ENCODE results near the gene LRRC66.

LRRC66 gene

GRCh38 chr4:52010986-52011385 lies 9.2 kb downstream of the LRRC66 start:
- Histone ChIP-seq H3K9ac (ENCODE audit: low read length) (no peak overlapping the region), H4K5ac (ENCODE audit: low read length) (no peak overlapping the region)

DNA sequence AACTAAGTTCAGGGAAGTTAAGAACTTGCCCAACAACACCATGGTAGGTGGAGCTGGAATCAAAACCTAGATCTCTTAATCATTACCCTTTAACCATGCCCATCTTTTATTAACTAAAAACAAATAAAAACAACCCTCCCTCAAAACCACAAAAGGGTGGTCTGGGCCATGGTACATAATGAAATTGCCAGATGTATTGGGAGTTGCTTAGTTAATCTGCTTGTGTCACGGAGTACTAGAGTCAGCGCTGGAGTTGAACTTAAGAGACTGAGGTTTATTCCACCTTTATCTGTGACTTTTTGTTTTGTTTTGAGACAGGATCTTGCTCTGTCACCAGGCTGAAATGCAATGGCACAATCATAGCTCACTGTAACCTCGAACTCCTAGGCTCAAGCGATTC lies 13.3 kb downstream of the LRRC66 start:
- Histone ChIP-seq H3K23ac (ENCODE audit: low read length) (no peak overlapping the region), H3K4me3 (ENCODE audit: low read length) (no peak overlapping the region), H2BK5ac (ENCODE audit: low read length) (no peak overlapping the region), H3K56ac (ENCODE audit: low read length) (no peak overlapping the region), H4K8ac (ENCODE audit: low read depth, low read length) (no peak overlapping the region), H3K4me2 (ENCODE audit: low read length) (no peak overlapping the region), H3K79me2 (ENCODE audit: control insufficient read depth, insufficient read depth, low read length) (no peaks in the 10 kb centered on the region), H3K4me1 (ENCODE audit: control insufficient read depth, low read depth, low read length) (no peaks in the 10 kb centered on the region), H3K4ac (ENCODE audit: low read depth, low read length) (no peak overlapping the region), H4K5ac (ENCODE audit: low read length) (no peak overlapping the region), H3K9ac (ENCODE audit: low read length) (no peak overlapping the region), H3K79me1 (ENCODE audit: low read length) (no peaks in the 10 kb centered on the region), H2BK120ac (ENCODE audit: low read depth, low read length) (no peak overlapping the region), H3K27me3 (ENCODE audit: insufficient read depth, low read length, poor library complexity) (no peaks in the 10 kb centered on the region), H3K27ac (ENCODE audit: low read depth, low read length) (no peak overlapping the region), H3K36me3 (ENCODE audit: control insufficient read depth, insufficient read depth, low read length) (no peaks in the 10 kb centered on the region), H3K18ac (ENCODE audit: low read length) (no peak overlapping the region), H2BK15ac (replicated peaks; ENCODE audit: low read depth) (no peak overlapping the region), H2AK5ac (ENCODE audit: low read length) (no peak overlapping the region)
- DNase-seq = no peak
- no CpG with 5 or more reads among the region's 4 CpGs for WGBS (ENCODE audit: extremely low coverage, insufficient coverage, low lambda C conversion rate)

More at GRCh38 chr4:52010986-52011385, 9.2 kb downstream of the LRRC66 start:
- DNase-seq = no peak
- H4K8ac ChIP-seq (ENCODE audit: low read depth, low read length) = no peak overlapping the region
- H3K23ac ChIP-seq (ENCODE audit: low read length) = no peak overlapping the region
- no peak overlapping the region for H2BK15ac ChIP-seq (replicated peaks; ENCODE audit: low read depth)
- no peaks in the 10 kb centered on the region for H3K27me3 ChIP-seq (ENCODE audit: insufficient read depth, low read length, poor library complexity)
- H2AK5ac ChIP-seq (ENCODE audit: low read length) = no peak overlapping the region
- H3K4me2 ChIP-seq (ENCODE audit: low read length) = no peak overlapping the region
- no peaks in the 10 kb centered on the region for H3K4me1 ChIP-seq (ENCODE audit: control insufficient read depth, low read depth, low read length)
- H3K4me3 ChIP-seq (ENCODE audit: low read length) = no peak overlapping the region
- no peak overlapping the region for H3K56ac ChIP-seq (ENCODE audit: low read length)
- no peaks in the 10 kb centered on the region for H3K79me2 ChIP-seq (ENCODE audit: control insufficient read depth, insufficient read depth, low read length)
- H2BK120ac ChIP-seq (ENCODE audit: low read depth, low read length) = no peak overlapping the region
- no peak overlapping the region for H3K18ac ChIP-seq (ENCODE audit: low read length)
- WGBS (ENCODE audit: extremely low coverage, insufficient coverage, low lambda C conversion rate) = no CpG with 5 or more reads among the region's 2 CpGs
- no peaks in the 10 kb centered on the region for H3K79me1 ChIP-seq (ENCODE audit: low read length)
- H3K36me3 ChIP-seq (ENCODE audit: control insufficient read depth, insufficient read depth, low read length) = no peaks in the 10 kb centered on the region
- H2BK5ac ChIP-seq (ENCODE audit: low read length) = no peak overlapping the region
- H3K4ac ChIP-seq (ENCODE audit: low read depth, low read length) = no peak overlapping the region
- H3K27ac ChIP-seq (ENCODE audit: low read depth, low read length) = no peak overlapping the region

DNA sequence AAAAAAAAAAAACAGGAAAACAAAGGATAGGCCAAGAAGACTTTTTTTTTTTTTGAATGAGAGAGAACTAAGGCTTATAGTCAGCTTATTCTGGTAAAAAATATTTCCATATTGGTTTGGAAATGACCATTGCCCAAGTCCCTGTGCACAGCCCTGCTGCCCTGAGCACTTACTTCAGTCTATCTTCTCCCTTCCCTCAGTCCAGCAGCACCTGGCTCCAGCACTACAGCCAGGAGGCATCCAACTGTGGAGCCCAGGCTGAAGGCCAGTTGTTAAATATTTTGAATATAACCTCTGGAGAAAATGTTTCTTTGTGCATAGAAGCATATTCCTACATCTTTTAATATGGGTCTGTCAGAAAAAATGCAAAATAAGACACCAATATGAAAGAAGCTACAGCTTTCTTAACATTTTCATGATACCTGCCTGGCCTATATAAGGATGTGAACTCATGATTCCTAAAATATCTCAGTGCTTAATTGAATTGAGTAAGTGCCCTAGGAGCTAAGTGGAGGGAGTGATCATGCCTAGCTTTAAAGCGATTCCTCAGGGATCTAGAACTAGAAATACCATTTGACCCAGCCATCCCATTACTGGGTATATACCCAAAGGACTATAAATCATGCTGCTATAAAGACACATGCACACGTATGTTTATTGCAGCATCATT lies 14.4 kb downstream of the LRRC66 start:
- Histone ChIP-seq H4K8ac (ENCODE audit: low read depth, low read length) (no peak overlapping the region), H3K9ac (ENCODE audit: low read length) (no peak overlapping the region), H2BK15ac (replicated peaks; ENCODE audit: low read depth) (no peak overlapping the region), H3K4ac (ENCODE audit: low read depth, low read length) (no peak overlapping the region), H3K79me1 (ENCODE audit: low read length) (no peaks in the 10 kb centered on the region), H3K4me1 (ENCODE audit: control insufficient read depth, low read depth, low read length) (no peaks in the 10 kb centered on the region), H3K4me3 (ENCODE audit: low read length) (no peak overlapping the region), H3K18ac (ENCODE audit: low read length) (no peak overlapping the region), H3K27me3 (ENCODE audit: insufficient read depth, low read length, poor library complexity) (no peaks in the 10 kb centered on the region), H2BK120ac (ENCODE audit: low read depth, low read length) (no peak overlapping the region), H3K56ac (ENCODE audit: low read length) (no peak overlapping the region), H3K27ac (ENCODE audit: low read depth, low read length) (no peak overlapping the region), H2AK5ac (ENCODE audit: low read length) (no peak overlapping the region), H3K79me2 (ENCODE audit: control insufficient read depth, insufficient read depth, low read length) (no peaks in the 10 kb centered on the region), H2BK5ac (ENCODE audit: low read length) (no peak overlapping the region), H3K23ac (ENCODE audit: low read length) (no peak overlapping the region), H4K5ac (ENCODE audit: low read length) (no peak overlapping the region), H3K4me2 (ENCODE audit: low read length) (no peak overlapping the region), H3K36me3 (ENCODE audit: control insufficient read depth, insufficient read depth, low read length) (no peaks in the 10 kb centered on the region)
- no CpG with 5 or more reads among the region's 2 CpGs for WGBS (ENCODE audit: extremely low coverage, insufficient coverage, low lambda C conversion rate)
- DNase-seq = no peak

- no peak overlapping the region for H3K4me2 ChIP-seq (ENCODE audit: low read length)
- no peaks in the 10 kb centered on the region for H3K4me1 ChIP-seq (ENCODE audit: control insufficient read depth, low read depth, low read length)
- no peak overlapping the region for H3K9ac ChIP-seq (ENCODE audit: low read length)
- H3K79me2 ChIP-seq (ENCODE audit: control insufficient read depth, insufficient read depth, low read length) = no peaks in the 10 kb centered on the region
- H3K79me1 ChIP-seq (ENCODE audit: low read length) = no peaks in the 10 kb centered on the region
- no peak overlapping the region for H2BK5ac ChIP-seq (ENCODE audit: low read length)
- H3K18ac ChIP-seq (ENCODE audit: low read length) = no peak overlapping the region
- no peak overlapping the region for H3K27ac ChIP-seq (ENCODE audit: low read depth, low read length)
- DNase-seq = no peak
- no peak overlapping the region for H2AK5ac ChIP-seq (ENCODE audit: low read length)
- H3K4me3 ChIP-seq (ENCODE audit: low read length) = no peak overlapping the region
- no peak overlapping the region for H4K5ac ChIP-seq (ENCODE audit: low read length)
- H3K27me3 ChIP-seq (ENCODE audit: insufficient read depth, low read length, poor library complexity) = no peaks in the 10 kb centered on the region
- H2BK15ac ChIP-seq (replicated peaks; ENCODE audit: low read depth) = no peak overlapping the region
- H3K4ac ChIP-seq (ENCODE audit: low read depth, low read length) = no peak overlapping the region
- no peak overlapping the region for H4K8ac ChIP-seq (ENCODE audit: low read depth, low read length)
- no peak overlapping the region for H2BK120ac ChIP-seq (ENCODE audit: low read depth, low read length)
- H3K56ac ChIP-seq (ENCODE audit: low read length) = no peak overlapping the region
- H3K36me3 ChIP-seq (ENCODE audit: control insufficient read depth, insufficient read depth, low read length) = no peaks in the 10 kb centered on the region
- no peak overlapping the region for H3K23ac ChIP-seq (ENCODE audit: low read length)
Observed at GRCh38 chr4:52004414-52004813, 15.7 kb downstream of the LRRC66 start.

DNA sequence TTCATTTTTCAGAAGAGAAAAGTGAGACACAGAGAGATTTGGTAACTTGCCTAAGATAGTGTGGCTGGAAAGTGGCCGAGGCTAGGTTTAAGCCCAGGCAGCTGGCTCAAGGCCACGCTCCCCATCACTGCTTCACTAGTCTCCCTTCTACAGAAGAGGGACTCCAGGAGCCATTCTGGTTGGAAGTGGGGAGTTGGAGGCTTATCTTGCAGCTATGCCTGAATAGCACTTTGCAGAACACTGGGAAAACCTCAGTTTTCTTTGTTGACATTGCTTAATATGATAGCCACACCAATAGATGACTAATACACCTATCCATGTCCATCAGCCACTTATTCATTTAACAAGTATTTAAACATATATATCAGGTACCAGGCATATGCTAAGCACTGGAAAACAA lies 18.5 kb downstream of the LRRC66 start:
- Histone ChIP-seq H3K23ac (ENCODE audit: low read length) (no peak overlapping the region), H4K5ac (ENCODE audit: low read length) (no peak overlapping the region), H3K79me1 (ENCODE audit: low read length) (no peaks in the 10 kb centered on the region), H3K56ac (ENCODE audit: low read length) (no peak overlapping the region), H2BK5ac (ENCODE audit: low read length) (no peak overlapping the region), H3K36me3 (ENCODE audit: control insufficient read depth, insufficient read depth, low read length) (no peaks in the 10 kb centered on the region), H3K9ac (ENCODE audit: low read length) (no peak overlapping the region), H3K79me2 (ENCODE audit: control insufficient read depth, insufficient read depth, low read length) (no peaks in the 10 kb centered on the region), H3K4me2 (ENCODE audit: low read length) (no peak overlapping the region), H3K27me3 (ENCODE audit: insufficient read depth, low read length, poor library complexity) (no peaks in the 10 kb centered on the region), H2BK120ac (ENCODE audit: low read depth, low read length) (no peak overlapping the region), H3K4ac (ENCODE audit: low read depth, low read length) (no peak overlapping the region), H2AK5ac (ENCODE audit: low read length) (no peak overlapping the region), H3K4me3 (ENCODE audit: low read length) (no peak overlapping the region), H4K8ac (ENCODE audit: low read depth, low read length) (no peak overlapping the region), H3K18ac (ENCODE audit: low read length) (no peak overlapping the region), H2BK15ac (replicated peaks; ENCODE audit: low read depth) (no peak overlapping the region), H3K27ac (ENCODE audit: low read depth, low read length) (no peak overlapping the region), H3K4me1 (ENCODE audit: control insufficient read depth, low read depth, low read length) (no peaks in the 10 kb centered on the region)
- WGBS (ENCODE audit: extremely low coverage, insufficient coverage, low lambda C conversion rate) = no CpG with 5 or more reads among the region's 2 CpGs
- DNase-seq = no peak

- no peak overlapping the region for H2BK5ac ChIP-seq (ENCODE audit: low read length)
- no peak overlapping the region for H3K18ac ChIP-seq (ENCODE audit: low read length)
- H3K36me3 ChIP-seq (ENCODE audit: control insufficient read depth, insufficient read depth, low read length) = no peaks in the 10 kb centered on the region
- H3K4me2 ChIP-seq (ENCODE audit: low read length) = no peak overlapping the region
- no peak overlapping the region for H3K4ac ChIP-seq (ENCODE audit: low read depth, low read length)
- no peak overlapping the region for H3K23ac ChIP-seq (ENCODE audit: low read length)
- H3K79me2 ChIP-seq (ENCODE audit: control insufficient read depth, insufficient read depth, low read length) = no peaks in the 10 kb centered on the region
- no peak overlapping the region for H4K8ac ChIP-seq (ENCODE audit: low read depth, low read length)
- H3K9ac ChIP-seq (ENCODE audit: low read length) = no peak overlapping the region
- no peaks in the 10 kb centered on the region for H3K4me1 ChIP-seq (ENCODE audit: control insufficient read depth, low read depth, low read length)
- no CpG with 5 or more reads among the region's 5 CpGs for WGBS (ENCODE audit: extremely low coverage, insufficient coverage, low lambda C conversion rate)
- no peak overlapping the region for H2BK120ac ChIP-seq (ENCODE audit: low read depth, low read length)
- H3K79me1 ChIP-seq (ENCODE audit: low read length) = no peaks in the 10 kb centered on the region
- H3K27ac ChIP-seq (ENCODE audit: low read depth, low read length) = no peak overlapping the region
- no peak overlapping the region for H3K4me3 ChIP-seq (ENCODE audit: low read length)
- DNase-seq = no peak
- H3K56ac ChIP-seq (ENCODE audit: low read length) = no peak overlapping the region
- no peak overlapping the region for H4K5ac ChIP-seq (ENCODE audit: low read length)
- H2BK15ac ChIP-seq (replicated peaks; ENCODE audit: low read depth) = no peak overlapping the region
- no peak overlapping the region for H2AK5ac ChIP-seq (ENCODE audit: low read length)
- no peaks in the 10 kb centered on the region for H3K27me3 ChIP-seq (ENCODE audit: insufficient read depth, low read length, poor library complexity)
Observed at GRCh38 chr4:51999250-51999649, 20.9 kb downstream of the LRRC66 start.

Data from mesendoderm (in vitro differentiated cells).